Endodermal cell (in vitro differentiated cells): ENCODE results near the gene CDK11A. TPM values are rescaled to one million over a fixed set of nuclear protein-coding genes. Genes with fewer than 3 reads are reported as not detected.

Experiments used
- DNase-seq: peaks from one replicate; pipeline ENCODE4 v3.0.0-alpha.2; 2017
- H3K27ac ChIP-seq: 2 replicates; pipeline ENCODE4 v1.5.1; 2013; ENCODE audit warnings: mild to moderate bottlenecking, low read depth, low read length, moderate library complexity
- H3K27me3 ChIP-seq: 2 replicates; pipeline ENCODE4 v1.6.1; 2013; ENCODE audit warnings: mild to moderate bottlenecking, low read length, moderate library complexity; ENCODE audit not compliant: insufficient read depth, control insufficient read depth, poor library complexity, severe bottlenecking
- H3K36me3 ChIP-seq: 2 replicates; pipeline ENCODE4 v1.7.0; 2013; ENCODE audit warnings: mild to moderate bottlenecking, low read length, moderate library complexity; ENCODE audit not compliant: control insufficient read depth, insufficient read depth
- H3K4me1 ChIP-seq: one replicate; pipeline ENCODE4 v1.7.0; 2013; ENCODE audit warnings: low read length; ENCODE audit not compliant: control insufficient read depth, insufficient read depth
- H3K4me3 ChIP-seq: 2 replicates; pipeline ENCODE4 v1.5.1; 2013; ENCODE audit warnings: mild to moderate bottlenecking, low read length, moderate library complexity
- H3K9ac ChIP-seq: 2 replicates; pipeline ENCODE4 v1.6.1; 2013; ENCODE audit warnings: mild to moderate bottlenecking, low read length, moderate library complexity; ENCODE audit not compliant: poor library complexity, severe bottlenecking; ENCODE audit errors: extremely low read depth
- H3K9me3 ChIP-seq: 2 replicates; pipeline ENCODE4 v1.6.1; 2013; ENCODE audit warnings: mild to moderate bottlenecking, low read length, moderate library complexity; ENCODE audit not compliant: control insufficient read depth
- H3K27ac Mint-ChIP-seq: 2 replicates; pipeline ENCODE4 v1.8.0; 2020; ENCODE audit warnings: mixed read lengths
- H3K27me3 Mint-ChIP-seq: 2 replicates; pipeline ENCODE4 v1.8.0; 2021; ENCODE audit warnings: mild to moderate bottlenecking, mixed read lengths; ENCODE audit not compliant: insufficient read depth
- H3K36me3 Mint-ChIP-seq: 2 replicates; pipeline ENCODE4 v1.8.0; 2020; ENCODE audit warnings: low read depth, mixed read lengths
- H3K4me1 Mint-ChIP-seq: 2 replicates; pipeline ENCODE4 v1.8.0; 2020; ENCODE audit warnings: mixed read lengths
- H3K4me3 Mint-ChIP-seq: 2 replicates; pipeline ENCODE4 v1.8.0; 2020; ENCODE audit warnings: mild to moderate bottlenecking, moderate library complexity, mixed read lengths
- H3K9me3 Mint-ChIP-seq: 2 replicates; pipeline ENCODE4 v1.8.0; 2020; ENCODE audit warnings: mild to moderate bottlenecking, mixed read lengths
- CTCF ChIP-seq: fragments of 200-600 bp; sonication (generic); conservative IDR thresholded peaks from 2 replicates; pipeline ENCODE4 v1.5.0; 2021; ENCODE audit warnings: antibody characterized with exemption, mild to moderate bottlenecking
- WGBS, 2 experiments: methylation state at CpG; one replicate each; pipeline versions ENCODE4 v1.1.5 to v1.1.7; 2013; ENCODE audit warnings: missing lambda C conversion rate in 2 of 2, mixed read lengths in 1 of 2; ENCODE audit not compliant: insufficient coverage in 1 of 2, insufficient read length in 1 of 2; 5-methylcytosine and 5-hydroxymethylcytosine counted together
- total RNA-seq, 2 donors: library from RNA; stranded (reverse); fragmentation: NEBNext Ultra II Directional in 1 of 2; extraction: Animal tissue kit (Norgen Biotek cat#: 25700) in 1 of 2; gene quantifications; 2 replicates in 1 of 2; 3 replicates in 1 of 2; pipeline ENCODE4 v1.2.1, GENCODE V29; 2021

Gene CDK11A
- total RNA-seq, 2 donors from 2014 or later = 61.0 to 62.1 TPM

DNA sequence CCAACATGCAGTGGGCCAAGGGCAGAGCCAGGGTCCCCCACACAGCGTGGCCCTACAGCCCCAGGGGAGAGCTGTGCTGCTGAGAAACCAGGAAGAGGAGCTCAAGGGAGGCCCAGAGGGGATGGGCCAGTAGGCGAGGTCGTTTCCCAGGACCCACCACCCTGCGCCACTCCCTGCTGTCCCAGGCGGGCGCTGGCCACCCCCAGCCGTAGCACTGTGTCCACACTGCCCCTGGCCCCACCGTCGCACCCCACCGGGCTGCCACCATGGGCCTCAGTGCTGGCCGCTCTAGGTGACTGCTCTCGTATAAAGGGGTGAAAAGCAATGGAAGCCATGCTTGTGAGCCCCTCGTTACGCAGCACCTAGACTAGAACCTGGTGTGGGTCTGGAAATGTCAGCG, 31.7 kb upstream of the CDK11A start:
- WGBS, 2 experiments = 90 to 95% methylated on average over 15 of the region's 15 CpGs
- Mint-ChIP-seq H3K4me1 (no peaks in the 10 kb centered on the region), H3K4me3 (no peak overlapping the region), H3K27me3 (no peaks in the 10 kb centered on the region), H3K9me3 (no peaks in the 10 kb centered on the region), H3K36me3 (peaks cover 59% of the 10 kb centered on the region), H3K27ac (no peak overlapping the region)
- Histone ChIP-seq H3K4me1 (no peaks in the 10 kb centered on the region), H3K27me3 (no peaks in the 10 kb centered on the region), H3K4me3 (no peak overlapping the region), H3K9ac (no peak overlapping the region), H3K9me3 (no peaks in the 10 kb centered on the region), H3K36me3 (peaks cover 24% of the 10 kb centered on the region), H3K27ac (no peak overlapping the region)
- no peak for DNase-seq
- no peak for TF ChIP-seq CTCF

- Histone ChIP-seq H3K27ac (no peak overlapping the region), H3K4me3 (no peak overlapping the region), H3K9ac (no peak overlapping the region), H3K36me3 (peaks cover 20% of the 10 kb centered on the region), H3K9me3 (no peaks in the 10 kb centered on the region), H3K4me1 (no peaks in the 10 kb centered on the region), H3K27me3 (no peaks in the 10 kb centered on the region)
- 90 to 100% methylated on average over 5 to 19 of the region's 19 CpGs for WGBS, 2 experiments
- Mint-ChIP-seq H3K27me3 (no peaks in the 10 kb centered on the region), H3K36me3 (peaks cover 54% of the 10 kb centered on the region), H3K4me1 (no peaks in the 10 kb centered on the region), H3K9me3 (no peaks in the 10 kb centered on the region), H3K4me3 (no peak overlapping the region), H3K27ac (no peak overlapping the region)
- DNase-seq = no peak
- no peak for TF ChIP-seq CTCF
Observed at GRCh38 chr1:1755426-1755825, 31.3 kb upstream of the CDK11A start.

DNA sequence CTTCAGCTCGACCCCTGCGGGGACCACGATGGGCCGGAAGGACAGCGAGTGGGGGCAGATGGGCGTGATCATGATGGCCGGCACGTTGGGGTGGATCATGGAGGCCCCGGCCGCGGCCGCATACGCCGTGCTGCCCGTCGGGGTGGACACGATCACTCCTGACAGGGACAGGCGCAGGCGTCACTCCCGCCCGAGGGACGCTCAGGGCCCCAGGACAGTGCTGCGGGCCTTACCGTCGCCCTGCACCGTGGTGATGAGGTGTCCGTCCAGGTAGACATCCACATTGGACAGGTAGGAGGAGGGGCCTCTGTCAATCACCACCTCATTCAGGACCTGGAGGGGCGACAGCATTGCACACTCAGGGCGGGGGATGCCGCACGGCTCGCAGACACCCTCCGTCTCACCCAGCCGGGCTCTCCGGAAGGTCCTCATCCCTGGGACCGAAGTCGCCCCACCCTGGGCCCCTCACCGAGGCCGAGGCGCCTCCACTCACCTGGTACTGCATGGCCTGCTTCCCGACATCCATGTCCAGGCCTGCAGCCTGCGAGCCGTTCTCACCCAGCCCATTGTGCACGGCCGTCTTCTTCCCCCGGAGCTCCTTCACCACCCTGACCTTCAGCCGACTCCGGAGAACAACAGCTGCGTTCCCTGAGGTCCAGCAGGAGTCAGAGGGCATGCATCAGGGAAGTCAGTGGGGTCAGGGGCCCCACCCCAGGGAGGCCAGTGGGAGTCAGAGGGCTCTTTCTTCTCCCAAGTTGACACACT, 30.1 kb upstream of the CDK11A start:
- 94% methylated on average over 30 to 49 of the region's 49 CpGs for WGBS, 2 experiments
- peaks cover 14% of the 10 kb centered on the region for H3K36me3 ChIP-seq
- no peaks in the 10 kb centered on the region for H3K9me3 Mint-ChIP-seq
- no peaks in the 10 kb centered on the region for H3K9me3 ChIP-seq
- TF ChIP-seq CTCF = no peak
- H3K4me1 ChIP-seq = no peaks in the 10 kb centered on the region
- no peak overlapping the region for H3K27ac ChIP-seq
- no peak overlapping the region for H3K9ac ChIP-seq
- no peak for DNase-seq
- H3K27me3 ChIP-seq = no peaks in the 10 kb centered on the region
- H3K27ac Mint-ChIP-seq = peak overlapping the region; percentile 68
- no peak overlapping the region for H3K4me3 ChIP-seq
- H3K4me1 Mint-ChIP-seq = no peaks in the 10 kb centered on the region
- peaks cover 48% of the 10 kb centered on the region for H3K36me3 Mint-ChIP-seq
- H3K4me3 Mint-ChIP-seq = no peak overlapping the region
- H3K27me3 Mint-ChIP-seq = no peaks in the 10 kb centered on the region
